NK-92 treated with Interleukin-12 subunit alpha and Interleukin-12 subunit beta, amount 100 ng/mL, for 24 hours (cell line): ENCODE measurements around the gene RAB9B.

Experiments
- DNase-seq: peaks from one replicate; lab custom pipeline; 2025; lab: John Stamatoyannopoulos, UW

The RAB9B gene

DNA sequence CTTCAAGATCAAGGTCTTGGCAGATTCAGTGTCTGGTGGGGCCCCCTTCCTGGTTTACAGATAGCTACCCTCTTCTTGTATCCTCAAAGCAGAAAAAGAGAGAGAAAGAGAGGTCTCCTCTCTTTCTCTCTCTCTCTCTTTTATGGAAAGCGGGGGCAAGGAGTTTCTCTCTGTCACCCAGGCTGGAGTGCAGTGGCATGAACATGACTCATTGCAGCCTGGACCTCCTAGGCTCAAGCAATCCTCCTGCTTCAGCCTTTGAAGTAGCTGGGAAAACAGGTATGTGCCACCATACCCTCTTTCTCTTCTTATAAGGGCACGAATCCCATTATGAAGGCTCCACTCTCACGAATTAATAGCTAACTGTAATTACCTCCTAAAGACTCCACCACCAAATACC lies 20.2 kb downstream of the RAB9B start:
- no peak for DNase-seq

- no peak for DNase-seq
Measured at GRCh38 chrX:103806862-103807474, 25.1 kb downstream of the RAB9B start.

- DNase-seq, result no peak
Measured at GRCh38 chrX:103805860-103806259, 26.2 kb downstream of the RAB9B start.

DNA sequence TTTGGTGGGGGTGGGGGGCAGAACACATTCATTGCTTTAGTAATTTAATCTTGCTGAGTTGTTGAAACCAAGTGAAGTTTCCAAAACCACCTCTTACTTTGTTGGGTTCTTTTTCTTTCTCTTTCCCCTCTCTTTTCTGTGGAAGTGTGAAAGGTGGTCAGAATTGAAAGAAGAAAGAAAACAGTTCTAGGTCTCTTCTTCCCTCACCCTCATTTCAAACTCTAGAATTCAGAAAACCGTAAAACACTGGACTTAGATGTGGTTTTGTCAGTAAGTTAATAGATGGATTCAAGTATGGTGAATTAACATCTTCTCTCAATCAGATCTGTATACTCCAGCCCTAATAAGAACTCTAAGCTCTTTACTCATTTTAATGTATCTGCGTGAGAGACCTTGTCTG lies 31.7 kb downstream of the RAB9B start:
- DNase-seq, result no peak

DNA sequence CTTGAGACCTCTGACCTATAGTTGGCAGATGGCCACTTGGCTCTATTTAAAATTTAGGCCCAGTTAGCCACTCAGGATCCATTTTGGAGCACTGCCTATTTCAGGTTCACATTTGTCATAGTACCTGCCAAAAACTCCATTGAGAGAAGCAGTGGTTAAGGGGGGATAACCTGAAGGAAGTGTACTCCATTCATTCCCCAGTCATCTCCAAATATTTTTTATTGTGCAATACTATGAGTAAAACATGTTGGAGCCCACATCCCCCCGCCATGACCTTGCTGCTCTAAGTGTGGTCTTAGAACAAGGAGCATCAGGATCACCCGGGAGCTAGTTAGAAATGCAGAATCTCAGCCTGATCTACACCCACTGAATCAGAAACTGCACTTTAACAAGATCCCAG lies 34.4 kb downstream of the RAB9B start:
- DNase-seq, result no peak

GRCh38 chrX:103794119-103794518 lies 37.9 kb downstream of the RAB9B start:
- DNase-seq, result no peak

DNA sequence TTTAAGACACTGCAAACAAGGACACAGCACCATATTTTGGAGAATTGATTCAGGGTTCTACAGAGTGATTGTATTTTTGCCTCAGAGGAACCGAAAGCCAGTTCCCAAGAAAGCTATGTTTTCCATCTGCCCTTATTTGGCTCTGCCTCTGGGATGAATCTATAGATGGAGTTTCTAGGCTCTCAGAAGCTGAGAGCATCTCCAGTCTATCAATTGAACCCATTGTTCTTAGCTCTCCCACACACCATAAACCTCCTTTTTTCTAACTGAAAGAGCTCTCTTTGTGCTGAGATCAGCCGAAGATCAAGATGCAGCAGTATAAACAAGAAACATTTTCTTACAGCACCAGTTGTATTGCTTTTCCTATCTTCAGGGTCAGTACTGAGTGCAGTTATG lies 38.5 kb downstream of the RAB9B start:
- no peak for DNase-seq

GRCh38 chrX:103792916-103793544 lies 39.0 kb downstream of the RAB9B start:
- DNase-seq, result no peak

DNA sequence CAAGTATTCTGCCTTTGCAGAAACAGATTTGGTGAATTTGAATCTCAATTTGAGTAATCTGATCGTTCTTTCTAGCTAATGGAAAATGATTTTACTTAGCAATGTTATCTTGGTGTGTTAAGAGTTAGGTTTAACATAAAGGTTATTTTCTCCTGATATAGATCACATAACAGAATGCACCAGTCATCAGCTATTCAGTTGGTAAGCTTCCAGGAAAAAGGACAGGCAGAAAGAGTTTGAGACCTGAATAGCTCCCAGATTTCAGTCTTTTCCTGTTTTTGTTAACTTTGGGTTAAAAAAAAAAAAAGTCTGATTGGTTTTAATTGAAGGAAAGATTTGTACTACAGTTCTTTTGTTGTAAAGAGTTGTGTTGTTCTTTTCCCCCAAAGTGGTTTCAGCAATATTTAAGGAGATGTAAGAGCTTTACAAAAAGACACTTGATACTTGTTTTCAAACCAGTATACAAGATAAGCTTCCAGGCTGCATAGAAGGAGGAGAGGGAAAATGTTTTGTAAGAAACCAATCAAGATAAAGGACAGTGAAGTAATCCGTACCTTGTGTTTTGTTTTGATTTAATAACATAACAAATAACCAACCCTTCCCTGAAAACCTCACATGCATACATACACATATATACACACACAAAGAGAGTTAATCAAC lies 40.1 kb downstream of the RAB9B start:
- DNase-seq, result no peak

DNA sequence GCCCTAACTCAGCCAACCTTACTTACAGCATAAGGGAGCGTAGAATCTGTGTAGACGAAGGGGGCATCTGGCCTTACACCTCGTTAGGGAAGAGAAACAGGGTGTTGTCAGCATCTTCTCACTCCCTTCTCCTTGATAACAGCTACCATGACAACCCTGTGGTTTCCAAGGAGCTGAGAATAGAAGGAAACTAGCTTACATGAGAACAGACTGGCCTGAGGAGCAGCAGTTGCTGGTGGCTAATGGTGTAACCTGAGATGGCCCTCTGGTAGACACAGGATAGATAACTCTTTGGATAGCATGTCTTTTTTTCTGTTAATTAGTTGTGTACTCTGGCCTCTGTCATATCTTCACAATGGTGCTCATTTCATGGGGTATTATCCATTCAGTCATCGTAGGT lies 40.8 kb downstream of the RAB9B start:
- DNase-seq, result no peak

GRCh38 chrX:103789004-103789403 lies 43.1 kb downstream of the RAB9B start:
- no peak for DNase-seq

DNA sequence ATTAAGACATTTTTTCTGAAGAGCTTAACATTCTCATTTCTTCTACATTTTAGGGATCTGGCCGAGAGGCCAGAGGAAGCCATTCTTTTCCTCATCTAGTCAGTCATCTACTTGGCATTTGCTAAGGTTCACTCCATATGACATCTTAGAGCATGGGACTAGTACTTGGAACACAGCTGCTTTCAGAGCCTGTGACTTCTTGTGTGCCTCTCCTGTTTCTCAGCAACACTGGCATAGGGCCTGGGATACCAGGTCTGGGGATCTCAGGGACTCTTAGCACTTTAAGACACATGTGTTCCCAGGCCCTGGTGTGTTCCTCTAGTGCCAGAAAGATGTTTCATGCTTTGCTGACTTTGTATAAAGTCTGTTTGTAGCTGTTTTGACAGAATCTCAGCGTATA lies 48.1 kb downstream of the RAB9B start:
- DNase-seq, result no peak

DNA sequence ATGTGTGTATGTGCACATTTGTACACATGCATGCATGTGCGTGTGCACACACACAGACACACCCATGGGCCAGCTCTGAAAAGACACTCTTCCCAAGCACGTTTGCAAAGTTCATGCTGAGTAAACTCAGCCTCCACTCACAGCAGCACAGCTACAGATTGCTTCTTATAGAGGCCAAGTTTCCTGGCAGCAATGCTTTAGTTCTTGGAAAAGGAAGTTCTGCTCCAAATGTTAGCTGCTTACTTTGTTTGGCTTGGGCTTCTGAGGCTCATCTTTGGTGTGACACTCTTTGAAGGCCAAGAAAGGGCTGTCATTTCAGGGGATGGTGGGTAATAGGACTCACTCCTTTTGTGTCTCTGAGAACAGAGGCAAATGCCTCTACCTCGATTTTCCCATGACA lies 48.9 kb downstream of the RAB9B start:
- DNase-seq, result no peak

- no peak for DNase-seq
Measured at GRCh38 chrX:103782640-103783039, 49.4 kb downstream of the RAB9B start.

- no peak for DNase-seq
Measured at GRCh38 chrX:103781706-103782105, 50.4 kb downstream of the RAB9B start.

DNA sequence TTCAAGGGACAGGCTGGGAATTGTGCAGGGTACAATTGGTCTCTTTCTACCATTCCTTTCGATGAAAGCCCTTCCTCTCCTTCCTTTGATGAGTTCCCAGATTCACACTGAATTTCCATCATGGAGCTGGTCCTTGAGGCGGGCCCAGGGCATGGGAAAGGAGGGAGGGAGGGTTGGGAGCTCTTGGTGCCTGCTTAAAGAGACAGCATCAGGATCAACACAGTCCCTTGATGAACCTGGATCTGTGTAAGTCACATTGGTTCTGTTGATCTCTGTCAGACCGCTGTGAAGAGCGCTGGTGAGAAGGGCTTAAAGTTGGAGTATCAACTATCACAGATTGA lies 51.0 kb downstream of the RAB9B start:
- DNase-seq, result no peak

GRCh38 chrX:103780336-103781061 lies 51.6 kb downstream of the RAB9B start:
- DNase-seq, result no peak

- no peak for DNase-seq
Measured at GRCh38 chrX:103779141-103779789, 52.8 kb downstream of the RAB9B start.

DNA sequence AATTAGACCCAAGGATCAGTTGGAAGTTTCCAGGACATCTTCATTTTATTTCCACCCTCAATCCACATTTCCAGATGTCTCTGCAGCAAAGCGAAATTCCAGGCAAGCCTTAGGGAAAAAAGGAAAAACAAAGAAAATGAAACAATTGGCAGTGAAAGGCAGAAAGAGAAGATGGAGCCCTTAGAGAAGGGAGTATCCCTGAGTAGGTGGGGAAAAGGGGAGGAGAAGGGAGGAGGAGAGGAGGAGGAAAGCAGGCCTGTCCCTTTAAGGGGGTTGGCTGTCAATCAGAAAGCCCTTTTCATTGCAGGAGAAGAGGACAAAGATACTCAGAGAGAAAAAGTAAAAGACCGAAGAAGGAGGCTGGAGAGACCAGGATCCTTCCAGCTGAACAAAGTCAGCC lies 55.5 kb downstream of the RAB9B start, which contains the start of gene PLP1:
PLP1 (plus strand) TSS at position 295 of the 400 bp plus-strand sequence. CDS start 156 bp downstream, outside the sequence.
- no peak for DNase-seq

- DNase-seq, result no peak
Measured at GRCh38 chrX:103774070-103774642, 57.9 kb downstream of the RAB9B start.

DNA sequence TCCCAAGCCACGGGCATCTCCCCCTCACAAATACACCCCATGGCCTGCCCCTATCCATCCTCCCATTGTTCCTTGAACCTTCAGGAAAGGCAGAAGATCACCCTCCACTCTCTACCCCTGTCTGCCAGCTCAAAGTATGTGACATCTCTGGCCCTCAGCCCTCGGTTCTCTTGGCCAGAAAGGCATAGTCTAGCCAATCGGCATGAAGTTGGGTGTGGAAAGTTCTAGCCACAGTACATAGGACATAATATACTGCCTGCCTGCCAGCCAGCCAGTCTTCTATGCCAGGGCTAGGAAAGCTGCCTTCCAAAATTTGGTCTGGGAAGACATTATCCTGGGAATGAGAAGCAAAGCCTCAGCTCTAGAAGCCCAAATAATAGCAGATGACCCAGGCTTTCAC lies 58.6 kb downstream of the RAB9B start:
- DNase-seq, result no peak
